NCI-H146 (cell line): ENCODE data around the gene TNIK.
"Not testable (repeated sequence)": the region's sequence is repeated elsewhere in the genome, so short reads cannot be mapped to it uniquely, and the experiment has no call there.

Experiments
- DNase-seq: peaks from one replicate; lab custom pipeline; 2025; lab: John Stamatoyannopoulos, UW

Gene TNIK

GRCh38 chr3:171307046-171307585 lies 153.1 kb downstream of the TNIK start:
- DNase-seq: no peak

- DNase-seq: no peak
Measured at GRCh38 chr3:171306631-171307030, 153.6 kb downstream of the TNIK start.

GRCh38 chr3:171305823-171306222 lies 154.4 kb downstream of the TNIK start:
- DNase-seq: not testable (repeated sequence)

- DNase-seq: not testable (repeated sequence)
Measured at GRCh38 chr3:171304498-171304897, 155.7 kb downstream of the TNIK start.

GRCh38 chr3:171304017-171304416 lies 156.2 kb downstream of the TNIK start:
- DNase-seq: not testable (repeated sequence)

- DNase-seq: no peak
Measured at GRCh38 chr3:171301998-171302397, 158.2 kb downstream of the TNIK start.

GRCh38 chr3:171301002-171301401 lies 159.2 kb downstream of the TNIK start:
- no peak for DNase-seq

- DNase-seq: no peak
Measured at GRCh38 chr3:171297951-171298350, 162.3 kb downstream of the TNIK start.

- no peak for DNase-seq
Measured at GRCh38 chr3:171297207-171297606, 163.0 kb downstream of the TNIK start.

GRCh38 chr3:171295484-171296373 lies 164.5 kb downstream of the TNIK start:
- DNase-seq: no peak

GRCh38 chr3:171293142-171293782 lies 166.9 kb downstream of the TNIK start:
- DNase-seq: no peak

GRCh38 chr3:171290680-171291079 lies 169.5 kb downstream of the TNIK start:
- no peak for DNase-seq

GRCh38 chr3:171289291-171289690 lies 170.9 kb downstream of the TNIK start:
- no peak for DNase-seq

- DNase-seq: not testable (repeated sequence)
Measured at GRCh38 chr3:171287761-171288160, 172.4 kb downstream of the TNIK start.

GRCh38 chr3:171286580-171287249 lies 173.5 kb downstream of the TNIK start:
- DNase-seq: no peak

GRCh38 chr3:171285287-171285686 lies 174.9 kb downstream of the TNIK start:
- DNase-seq: no peak

GRCh38 chr3:171284308-171285075 lies 175.7 kb downstream of the TNIK start:
- no peak for DNase-seq

- DNase-seq: no peak
Measured at GRCh38 chr3:171283848-171284222, 176.4 kb downstream of the TNIK start.

GRCh38 chr3:171283183-171283847 lies 176.9 kb downstream of the TNIK start:
- DNase-seq: no peak

GRCh38 chr3:171282041-171282440 lies 178.2 kb downstream of the TNIK start:
- DNase-seq: no peak
